Parietal lobe (tissue), 1 donor: ENCODE data around the gene BCL2L15. TPM values are rescaled to one million over a fixed set of nuclear protein-coding genes. Genes with fewer than 3 reads are reported as not detected.

Experiments
- total RNA-seq: library from RNA; depleted of rRNA; stranded (reverse); fragments of >200 nt; gene quantifications from one replicate; pipeline ENCODE4 v1.2.3, GENCODE V29; 2014

Gene BCL2L15
- 3.8 TPM for total RNA-seq

GRCh38 chr1:113887402-113888175 is at the start of gene BCL2L15:
Gene BCL2L15, minus strand, starts transcription at chr1:113887581. Its CDS starts 206 bp downstream, at chr1:113887375.

GRCh38 chr1:113928941-113929749 is 41.8 kb upstream of the BCL2L15 start, which contains the start of gene HIPK1:
Gene HIPK1, plus strand, starts transcription at chr1:113929324.

GRCh38 chr1:113904674-113905434 is 17.5 kb upstream of the BCL2L15 start, which contains the start of the genes AP4B1 and DCLRE1B:
Gene AP4B1, minus strand, starts transcription at chr1:113904799. Its CDS starts 82 bp downstream, at chr1:113904717.
Gene DCLRE1B, plus strand, starts transcription at chr1:113905326. Its CDS starts 261 bp downstream, at chr1:113905587.

GRCh38 chr1:113871597-113872113 is 15.7 kb downstream of the BCL2L15 start, which contains the start of gene PTPN22:
Gene PTPN22, minus strand, starts transcription at chr1:113871712.

Other genes with a start within 250 kb of the BCL2L15 start
- gene PHTF1, start 128.1 kb downstream of the BCL2L15 start, total RNA-seq = 59.8 TPM
- gene RSBN1, start 75.1 kb downstream of the BCL2L15 start, total RNA-seq = 51.0 TPM
- 0.63 TPM for gene PTPN22, start 15.9 kb downstream of the BCL2L15 start, total RNA-seq
- 56.0 TPM for gene AP4B1, start 17.2 kb upstream of the BCL2L15 start, total RNA-seq
- 7.5 TPM for gene DCLRE1B, start 17.7 kb upstream of the BCL2L15 start, total RNA-seq
- gene HIPK1, start 41.7 kb upstream of the BCL2L15 start, total RNA-seq = 48.5 TPM
- 8.1 TPM for gene OLFML3, start 91.9 kb upstream of the BCL2L15 start, total RNA-seq